Tibial nerve (tissue), 4 donors: Measurements from ENCODE around the gene ALOX5AP.

Source experiments
- EP300 ChIP-seq, 2 donors: sonication (generic); formaldehyde crosslinking; IDR thresholded peaks; one replicate each; pipeline ENCODE4 v1.6.1; 2017; ENCODE audit warnings: antibody characterized with exemption in 2 of 2, mild to moderate bottlenecking in 1 of 2
- POLR2A ChIP-seq, 2 donors: fragments of 450-650 bp; IDR thresholded peaks; one replicate each; pipeline ENCODE4 v1.6.1; 2017; ENCODE audit warnings: antibody characterized with exemption in 2 of 2, mild to moderate bottlenecking in 2 of 2, moderate library complexity in 2 of 2
- TF ChIP-seq, protein P1 (sequence below), 5 experiments: fragments of 200-600 bp in 3 of 5; fragments of 450-650 bp in 2 of 5; sonication (generic) in 3 of 5; IDR thresholded peaks; one replicate each; pipeline ENCODE4 v1.5.1; 2016 to 2019; ENCODE audit warnings: antibody characterized with exemption in 5 of 5, mild to moderate bottlenecking in 3 of 5, moderate library complexity in 2 of 5

DNA sequence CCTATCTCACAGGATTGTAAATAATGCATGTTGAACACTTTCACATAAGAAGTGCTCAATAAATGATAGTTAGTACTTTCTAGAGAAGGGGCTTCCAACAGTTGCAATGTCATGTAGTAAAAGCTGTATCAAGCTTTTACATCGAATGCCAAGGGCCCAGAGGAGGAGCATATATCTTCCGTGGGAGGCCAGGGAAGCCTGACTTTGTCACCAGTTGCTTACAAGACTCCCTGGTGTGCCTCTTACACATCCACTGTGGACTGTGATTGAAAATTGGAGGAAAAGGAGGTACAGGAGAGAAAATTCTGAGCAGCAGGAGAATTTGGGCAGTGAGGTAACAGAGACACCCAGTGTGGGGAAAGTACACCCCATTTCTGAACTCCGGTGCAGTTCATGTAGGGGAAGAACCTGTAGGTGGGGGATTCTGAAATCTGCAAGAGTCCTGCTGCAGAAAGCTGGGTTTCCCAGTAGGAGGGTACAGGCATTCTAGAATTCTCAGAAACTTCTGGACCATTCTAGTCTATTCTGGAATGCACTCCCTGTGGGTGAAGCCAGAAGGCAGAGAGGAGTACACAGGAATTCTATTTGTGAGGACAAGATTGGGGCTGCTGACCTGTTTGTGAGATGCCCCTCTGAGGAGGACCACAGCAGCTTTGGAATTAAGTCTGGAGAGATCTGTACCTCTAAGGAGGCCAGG is 54.0 kb downstream of the ALOX5AP start:
- TF ChIP-seq EP300 (IDR thresholded peaks at IDR 0.05) (no peak), POLR2A (IDR thresholded peaks at IDR 0.05) (no peak)
- TF ChIP-seq, protein P1, sequence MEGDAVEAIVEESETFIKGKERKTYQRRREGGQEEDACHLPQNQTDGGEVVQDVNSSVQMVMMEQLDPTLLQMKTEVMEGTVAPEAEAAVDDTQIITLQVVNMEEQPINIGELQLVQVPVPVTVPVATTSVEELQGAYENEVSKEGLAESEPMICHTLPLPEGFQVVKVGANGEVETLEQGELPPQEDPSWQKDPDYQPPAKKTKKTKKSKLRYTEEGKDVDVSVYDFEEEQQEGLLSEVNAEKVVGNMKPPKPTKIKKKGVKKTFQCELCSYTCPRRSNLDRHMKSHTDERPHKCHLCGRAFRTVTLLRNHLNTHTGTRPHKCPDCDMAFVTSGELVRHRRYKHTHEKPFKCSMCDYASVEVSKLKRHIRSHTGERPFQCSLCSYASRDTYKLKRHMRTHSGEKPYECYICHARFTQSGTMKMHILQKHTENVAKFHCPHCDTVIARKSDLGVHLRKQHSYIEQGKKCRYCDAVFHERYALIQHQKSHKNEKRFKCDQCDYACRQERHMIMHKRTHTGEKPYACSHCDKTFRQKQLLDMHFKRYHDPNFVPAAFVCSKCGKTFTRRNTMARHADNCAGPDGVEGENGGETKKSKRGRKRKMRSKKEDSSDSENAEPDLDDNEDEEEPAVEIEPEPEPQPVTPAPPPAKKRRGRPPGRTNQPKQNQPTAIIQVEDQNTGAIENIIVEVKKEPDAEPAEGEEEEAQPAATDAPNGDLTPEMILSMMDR (IDR thresholded peaks at IDR 0.05): no peak
